ENCODE data around the gene UAP1L1.

DNA sequence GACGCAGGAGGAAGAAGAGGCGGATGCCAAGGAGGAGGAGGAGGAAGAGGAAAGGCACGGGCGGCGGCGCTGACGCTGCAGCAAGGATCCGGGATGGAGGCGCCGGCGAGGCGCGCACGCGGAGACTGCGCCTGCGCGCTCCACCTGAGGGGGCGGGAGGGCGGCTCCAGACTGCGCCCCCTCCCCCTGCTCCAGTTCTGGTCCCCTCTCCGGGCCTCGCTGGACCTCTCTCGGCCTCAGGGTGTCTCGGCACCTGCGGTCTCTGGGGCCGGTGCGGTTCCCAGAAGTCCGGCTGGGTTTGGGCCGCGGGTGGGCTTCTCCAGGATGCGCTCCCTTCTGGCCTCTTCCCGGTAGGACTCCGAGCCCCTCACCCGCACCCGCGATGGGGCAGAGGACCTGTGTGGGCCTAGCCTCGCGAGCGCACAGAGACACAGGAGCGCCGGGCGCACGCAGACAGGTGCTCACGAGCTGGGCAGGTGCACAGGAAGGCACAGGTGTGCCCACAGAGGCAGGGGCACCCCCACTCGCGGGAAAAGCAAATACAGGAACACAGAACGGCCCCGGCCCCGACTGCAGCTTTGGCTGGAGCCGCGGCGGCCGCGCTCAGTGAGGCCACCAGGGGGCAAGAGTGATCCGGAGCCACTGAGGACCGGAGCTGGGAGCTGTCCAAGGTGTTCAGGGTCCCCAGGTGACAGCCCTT lies 31.1 kb upstream of the UAP1L1 start, which contains the start of gene NPDC1:
- TF ChIP-seq, protein P1, sequence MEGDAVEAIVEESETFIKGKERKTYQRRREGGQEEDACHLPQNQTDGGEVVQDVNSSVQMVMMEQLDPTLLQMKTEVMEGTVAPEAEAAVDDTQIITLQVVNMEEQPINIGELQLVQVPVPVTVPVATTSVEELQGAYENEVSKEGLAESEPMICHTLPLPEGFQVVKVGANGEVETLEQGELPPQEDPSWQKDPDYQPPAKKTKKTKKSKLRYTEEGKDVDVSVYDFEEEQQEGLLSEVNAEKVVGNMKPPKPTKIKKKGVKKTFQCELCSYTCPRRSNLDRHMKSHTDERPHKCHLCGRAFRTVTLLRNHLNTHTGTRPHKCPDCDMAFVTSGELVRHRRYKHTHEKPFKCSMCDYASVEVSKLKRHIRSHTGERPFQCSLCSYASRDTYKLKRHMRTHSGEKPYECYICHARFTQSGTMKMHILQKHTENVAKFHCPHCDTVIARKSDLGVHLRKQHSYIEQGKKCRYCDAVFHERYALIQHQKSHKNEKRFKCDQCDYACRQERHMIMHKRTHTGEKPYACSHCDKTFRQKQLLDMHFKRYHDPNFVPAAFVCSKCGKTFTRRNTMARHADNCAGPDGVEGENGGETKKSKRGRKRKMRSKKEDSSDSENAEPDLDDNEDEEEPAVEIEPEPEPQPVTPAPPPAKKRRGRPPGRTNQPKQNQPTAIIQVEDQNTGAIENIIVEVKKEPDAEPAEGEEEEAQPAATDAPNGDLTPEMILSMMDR (optimal IDR thresholded peaks at IDR 0.05 in 1 of 3, IDR thresholded peaks at IDR 0.05 in 1 of 3, conservative IDR thresholded peaks at IDR 0.05 in 1 of 3; ENCODE audit: extremely low read depth in 1 of 3, insufficient read depth in 2 of 3, low read length in 3 of 3), result peak; percentile 85 to 97 (median 91)
- TF ChIP-seq EZH2 (IDR thresholded peaks at IDR 0.05; ENCODE audit: low read length), result no peak

All from keratinocyte (primary cell).